Heart left ventricle (tissue), 16 donors: ENCODE results near the gene RNF213. TPM values are rescaled to one million over a fixed set of nuclear protein-coding genes. Genes with fewer than 3 reads are reported as not detected.

ENCODE experiments used
- ATAC-seq, 4 donors: fragments of 200-7000 bp; cut with Tn5 transposase; one replicate each; pipeline ENCODE4 v1.9.1; 2020 to 2022; ENCODE audit warnings: moderate library complexity in 4 of 4, mild to moderate bottlenecking in 3 of 4, moderate number of reproducible peaks in 1 of 4
- DNase-seq, 5 donors: peaks; one replicate each; pipeline ENCODE4 v3.0.0-alpha.2; 2020
- H3K27ac ChIP-seq, 12 donors: fragments of 200-600 bp; sonication (generic) in 4 of 12; one replicate each; pipeline versions ENCODE4 v1.5.0 to v1.8.0; 2016 to 2022; ENCODE audit warnings: mild to moderate bottlenecking in 2 of 12
- H3K27me3 ChIP-seq, 9 donors: fragments of 200-600 bp; sonication (generic) in 2 of 9; one replicate each; pipeline versions ENCODE4 v1.5.1 to v1.8.0; 2016 to 2022; ENCODE audit warnings: mild to moderate bottlenecking in 3 of 9
- H3K36me3 ChIP-seq, 9 donors: fragments of 200-600 bp; sonication (generic) in 2 of 9; one replicate each; pipeline versions ENCODE4 v1.5.0 to v1.8.0; 2018 to 2022; ENCODE audit warnings: mild to moderate bottlenecking in 2 of 9
- H3K4me1 ChIP-seq, 12 donors: fragments of 200-600 bp; sonication (generic) in 4 of 12; one replicate each; pipeline versions ENCODE4 v1.5.0 to v1.8.0; 2016 to 2022; ENCODE audit warnings: mild to moderate bottlenecking in 3 of 12
- H3K4me3 ChIP-seq, 12 donors: fragments of 200-600 bp; sonication (generic) in 4 of 12; one replicate each; pipeline versions ENCODE4 v1.5.0 to v1.8.0; 2017 to 2022; ENCODE audit warnings: mild to moderate bottlenecking in 9 of 12, moderate library complexity in 4 of 12
- H3K9me3 ChIP-seq, 12 donors: fragments of 200-600 bp; sonication (generic) in 4 of 12; one replicate each; pipeline versions ENCODE4 v1.5.0 to v1.8.0; 2016 to 2022; ENCODE audit warnings: mild to moderate bottlenecking in 1 of 12
- POLR2A ChIP-seq, 2 donors: fragments of 450-650 bp; IDR thresholded peaks; one replicate each; pipeline ENCODE4 v1.6.1; 2017; ENCODE audit warnings: antibody characterized with exemption in 2 of 2, mild to moderate bottlenecking in 2 of 2, moderate library complexity in 2 of 2
- WGBS, 4 donors: extraction: QIAGEN DNeasy Blood & Tissue Kit in 2 of 4; methylation state at CpG; one replicate each; pipeline versions ENCODE4 v1.1.5 to v1.1.7; 2013 to 2018; 5-methylcytosine and 5-hydroxymethylcytosine counted together
- intact Hi-C, 10 donors: fragments of 100-400 bp; cut with DNase I; formaldehyde crosslinking; loops; one replicate each; pipeline versions ENCODE4 v1.11.1 to v1.14.2; 2022
- polyA plus RNA-seq, 2 donors: library from polyadenylated mRNA; stranded (reverse); fragments of 200-250 nt; gene quantifications; one replicate each; pipeline ENCODE4 v1.2.3, GENCODE V29; 2013
- total RNA-seq, 9 donors: library from RNA; depleted of rRNA in 2 of 9; stranded (reverse); fragments of >200 nt in 2 of 9; fragmentation: NEBNext Ultra II Directional in 3 of 9; extraction: Animal tissue kit (Norgen Biotek cat#: 25700) in 3 of 9; gene quantifications; one replicate each; pipeline versions ENCODE4 v1.1.0 to v1.2.4, GENCODE V29; 2016 to 2023
- TF ChIP-seq, protein P1 (sequence below), 12 donors: fragments of 200-600 bp; sonication (generic) in 4 of 12; IDR thresholded peaks; one replicate each; pipeline versions ENCODE4 v1.5.0 to v1.8.0; 2018 to 2022; ENCODE audit warnings: antibody characterized with exemption in 12 of 12, mild to moderate bottlenecking in 5 of 12
- donor health status: ischemic (EF 13 %, LVEDD 7.1; RV severe dilation, severe dysfunction).
- donor health status: healthy with polysubstance abuse.
- donor health status: DM: no; HTN: yes; CAD: no.
- donor health status: DM: no; HTN: no; CAD: no.
- donor health status: ischemic (EF 25% LVEDD 6.9; RV normal size, moderate dysfunction).
- donor health status: ischemic (EF 25% LVEDD 5.7; RV mildly dilated, moderate dysfunction).
- donor health status: healthy.
- donor health status: DM: yes; HTN: yes; CAD: no.
- donor health status: ischemic (EF 35%, LVEDD 5.7; RV mildly dilated, moderate dysfunction).
- donor health status: nonischemic (EF 11% LVEDD 7.7; RV severe dilation, severe dysfunction).
- donor health status: DM: yes; HTN: yes; CAD: no.
- donor health status: PGD.
- donor health status: ischemic (EF 29% LVEDD 5.4; RV normal size, mild dysfunction).
- donor health status: nonischemic (EF 23%, LVEDD 6.1; RV moderate dilation, normal function).

The RNF213 gene
- total and polyA plus RNA-seq, 11 donors = 23.1 to 167 (median 31.4) TPM

DNA sequence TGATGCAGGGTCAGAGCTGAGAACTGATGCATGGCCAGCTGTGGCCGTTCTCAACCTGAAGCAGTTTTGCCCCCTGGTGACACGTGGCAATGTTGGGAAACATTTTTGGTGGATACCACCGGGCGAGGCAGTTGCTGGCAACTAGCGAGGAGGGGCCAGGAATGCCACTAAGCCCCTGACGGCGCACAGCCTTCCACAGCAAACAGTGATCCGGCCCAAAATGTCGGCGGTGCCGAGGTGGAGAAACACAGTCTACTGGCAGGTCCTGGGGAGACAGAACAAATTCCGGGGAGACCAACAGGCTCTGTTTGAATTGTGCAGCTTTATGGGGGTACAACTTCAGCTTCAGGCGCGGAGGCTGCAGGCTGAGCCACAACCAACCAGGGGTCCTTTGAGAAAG lies 32.2 kb upstream of the RNF213 start:
- intact Hi-C loops = no loop called here
- 89 to 94% (median 90%) methylated on average over 14 of the region's 14 CpGs for WGBS, 4 donors
- Histone ChIP-seq H3K4me3 (no peak overlapping the region), H3K27me3 (no peaks in the 10 kb centered on the region), H3K4me1 (no peaks in the 10 kb centered on the region), H3K9me3 (peaks cover 0 to 24% (median 17%) of the 10 kb centered on the region in 12 donors), H3K27ac (no peak overlapping the region), H3K36me3 (peaks cover 0 to 43% (median 18%) of the 10 kb centered on the region in 9 donors)
- DNase-seq (no peak), ATAC-seq (no peak)
- TF ChIP-seq POLR2A (IDR thresholded peaks at IDR 0.05) = no peak
- TF ChIP-seq, protein P1, sequence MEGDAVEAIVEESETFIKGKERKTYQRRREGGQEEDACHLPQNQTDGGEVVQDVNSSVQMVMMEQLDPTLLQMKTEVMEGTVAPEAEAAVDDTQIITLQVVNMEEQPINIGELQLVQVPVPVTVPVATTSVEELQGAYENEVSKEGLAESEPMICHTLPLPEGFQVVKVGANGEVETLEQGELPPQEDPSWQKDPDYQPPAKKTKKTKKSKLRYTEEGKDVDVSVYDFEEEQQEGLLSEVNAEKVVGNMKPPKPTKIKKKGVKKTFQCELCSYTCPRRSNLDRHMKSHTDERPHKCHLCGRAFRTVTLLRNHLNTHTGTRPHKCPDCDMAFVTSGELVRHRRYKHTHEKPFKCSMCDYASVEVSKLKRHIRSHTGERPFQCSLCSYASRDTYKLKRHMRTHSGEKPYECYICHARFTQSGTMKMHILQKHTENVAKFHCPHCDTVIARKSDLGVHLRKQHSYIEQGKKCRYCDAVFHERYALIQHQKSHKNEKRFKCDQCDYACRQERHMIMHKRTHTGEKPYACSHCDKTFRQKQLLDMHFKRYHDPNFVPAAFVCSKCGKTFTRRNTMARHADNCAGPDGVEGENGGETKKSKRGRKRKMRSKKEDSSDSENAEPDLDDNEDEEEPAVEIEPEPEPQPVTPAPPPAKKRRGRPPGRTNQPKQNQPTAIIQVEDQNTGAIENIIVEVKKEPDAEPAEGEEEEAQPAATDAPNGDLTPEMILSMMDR (IDR thresholded peaks at IDR 0.05) = no peak

DNA sequence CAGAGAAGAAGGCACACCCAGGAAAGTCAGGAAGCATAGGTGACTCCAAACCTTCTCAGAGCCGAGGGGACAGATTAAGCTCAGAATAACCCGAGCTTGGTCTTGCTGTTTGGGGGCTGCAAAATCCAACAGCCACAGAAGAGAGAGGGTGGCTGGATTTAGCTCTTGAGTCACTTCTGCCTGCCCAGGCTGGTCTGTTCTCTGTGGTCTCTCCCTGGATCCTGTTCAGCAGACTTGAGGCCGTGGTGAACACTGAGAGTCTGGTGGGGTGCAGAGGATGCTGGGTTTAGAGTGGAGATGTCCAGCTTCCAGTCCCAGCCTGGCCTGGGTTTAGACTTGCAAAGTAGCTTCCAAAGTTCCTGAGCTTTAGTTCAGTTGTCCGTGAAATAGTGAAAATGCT lies 31.6 kb upstream of the RNF213 start:
- H3K9me3 ChIP-seq = peaks cover 0 to 29% (median 22%) of the 10 kb centered on the region in 12 donors
- no peak for DNase-seq
- ATAC-seq = no peak
- intact Hi-C loops = no loop called here
- no peak overlapping the region for H3K4me3 ChIP-seq
- peaks cover 0 to 48% (median 18%) of the 10 kb centered on the region in 9 donors for H3K36me3 ChIP-seq
- H3K27ac ChIP-seq = no peak overlapping the region
- no peaks in the 10 kb centered on the region for H3K27me3 ChIP-seq
- WGBS, 4 donors = 87 to 93% (median 90%) methylated on average over 4 of the region's 4 CpGs
- TF ChIP-seq POLR2A (IDR thresholded peaks at IDR 0.05) = no peak
- TF ChIP-seq, protein P1 (IDR thresholded peaks at IDR 0.05) = no peak
- no peaks in the 10 kb centered on the region for H3K4me1 ChIP-seq

DNA sequence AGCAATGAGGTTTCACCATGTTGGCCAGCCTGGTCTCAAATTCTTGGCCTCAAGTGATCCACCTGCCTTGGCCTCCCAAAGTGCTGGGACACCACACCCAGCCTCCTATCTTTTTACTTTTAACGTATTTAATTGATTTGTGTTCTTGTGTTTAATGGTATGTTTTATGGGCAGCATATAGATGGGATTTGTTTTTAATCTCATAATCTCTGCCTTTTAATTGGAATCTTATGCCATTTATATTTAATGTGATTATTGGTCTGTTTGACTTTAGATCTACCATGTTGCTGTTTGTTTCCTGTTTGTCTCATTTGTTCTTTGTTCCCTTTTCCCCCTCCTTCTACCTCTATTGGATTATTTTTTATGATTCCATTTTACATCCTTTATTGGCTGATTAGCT lies 28.2 kb upstream of the RNF213 start:
- H3K27me3 ChIP-seq = no peaks in the 10 kb centered on the region
- H3K4me1 ChIP-seq = no peaks in the 10 kb centered on the region
- no peak for ATAC-seq
- no peak overlapping the region for H3K27ac ChIP-seq
- H3K9me3 ChIP-seq = peaks cover 0 to 32% (median 23%) of the 10 kb centered on the region in 12 donors
- intact Hi-C loops = no loop called here
- H3K36me3 ChIP-seq = peaks cover 0 to 75% (median 41%) of the 10 kb centered on the region in 9 donors
- H3K4me3 ChIP-seq = no peak overlapping the region
- WGBS, 4 donors = 97 to 100% (median 97%) methylated on average over 1 of the region's 1 CpG
- DNase-seq = no peak
- TF ChIP-seq POLR2A (IDR thresholded peaks at IDR 0.05) = no peak
- TF ChIP-seq, protein P1 (IDR thresholded peaks at IDR 0.05) = no peak

DNA sequence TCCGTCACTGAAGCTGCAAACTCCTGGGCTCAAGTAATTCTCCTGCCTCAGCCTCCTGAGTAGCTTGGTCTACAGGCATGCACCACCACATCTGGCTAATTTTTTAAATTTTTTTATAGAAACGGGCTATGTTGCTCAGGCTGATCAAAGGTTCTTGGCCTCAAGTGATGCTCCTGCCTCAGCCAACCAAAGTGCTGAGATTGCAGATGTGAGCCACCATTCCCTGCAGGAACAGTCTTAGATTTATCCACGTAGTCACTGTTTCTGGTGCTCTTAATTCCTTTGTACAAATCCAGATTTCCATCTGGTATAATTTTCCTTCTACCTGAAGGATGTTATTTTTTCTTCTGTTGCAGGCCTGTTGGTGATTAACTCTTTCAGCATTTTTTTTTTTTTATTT lies 27.4 kb upstream of the RNF213 start:
- ATAC-seq = no peak
- WGBS, 4 donors = 89 to 98% (median 97%) methylated on average over 3 of the region's 3 CpGs
- Histone ChIP-seq H3K27ac (no peak overlapping the region), H3K4me3 (no peak overlapping the region), H3K36me3 (peaks cover 0 to 75% (median 48%) of the 10 kb centered on the region in 9 donors), H3K9me3 (peaks cover 0 to 32% (median 23%) of the 10 kb centered on the region in 12 donors), H3K4me1 (no peaks in the 10 kb centered on the region), H3K27me3 (no peaks in the 10 kb centered on the region)
- intact Hi-C loops = no loop called here
- no peak for DNase-seq
- TF ChIP-seq, protein P1 (IDR thresholded peaks at IDR 0.05) = no peak
- TF ChIP-seq POLR2A (IDR thresholded peaks at IDR 0.05) = no peak
